HK-2 (cell line): ENCODE results near the gene SYNE1.
A peak's percentile ranks its signal among the peaks of the same experiment; 100 is the strongest.
"Not testable (repeated sequence)": the region's sequence is repeated elsewhere in the genome, so short reads cannot be mapped to it uniquely, and the experiment has no call there.

Source experiments
- DNase-seq: peaks from one replicate; pipeline ENCODE4 v3.0.0-alpha.2; 2018; ENCODE audit not compliant: unreplicated experiment

SYNE1 gene

GRCh38 chr6:152423216-152424103 lies 213.7 kb downstream of the SYNE1 start:
- no peak for DNase-seq

GRCh38 chr6:152421496-152421895 lies 215.7 kb downstream of the SYNE1 start:
- DNase-seq, result not testable (repeated sequence)

- DNase-seq, result no peak
These were observed 216.5 kb downstream of the SYNE1 start for GRCh38 chr6:152420696-152421095.

- DNase-seq, result no peak
These were observed 218.6 kb downstream of the SYNE1 start for GRCh38 chr6:152418551-152418950.

GRCh38 chr6:152416652-152417051 lies 220.5 kb downstream of the SYNE1 start:
- DNase-seq, result no peak

GRCh38 chr6:152404936-152405595 lies 232.1 kb downstream of the SYNE1 start:
- peak; percentile 69 for DNase-seq

- DNase-seq, result no peak
These were observed 232.9 kb downstream of the SYNE1 start for GRCh38 chr6:152404086-152404857.

- no peak for DNase-seq
These were observed 234.4 kb downstream of the SYNE1 start for GRCh38 chr6:152402791-152403190.

GRCh38 chr6:152401978-152402377 lies 235.2 kb downstream of the SYNE1 start:
- DNase-seq, result peak; percentile 64

GRCh38 chr6:152399399-152399798 lies 237.8 kb downstream of the SYNE1 start:
- no peak for DNase-seq

- DNase-seq, result no peak
These were observed 238.2 kb downstream of the SYNE1 start for GRCh38 chr6:152398993-152399392.

- no peak for DNase-seq
These were observed 238.8 kb downstream of the SYNE1 start for GRCh38 chr6:152398316-152398715.

GRCh38 chr6:152394303-152394702 lies 242.9 kb downstream of the SYNE1 start:
- no peak for DNase-seq

GRCh38 chr6:152391179-152391880 lies 245.8 kb downstream of the SYNE1 start:
- DNase-seq, result no peak

- no peak for DNase-seq
These were observed 250.1 kb downstream of the SYNE1 start for GRCh38 chr6:152387091-152387490.

- no peak for DNase-seq
These were observed 251.0 kb downstream of the SYNE1 start for GRCh38 chr6:152386131-152386530.

- peak; percentile 79 for DNase-seq
These were observed 255.9 kb downstream of the SYNE1 start for GRCh38 chr6:152380993-152381898.

GRCh38 chr6:152380351-152380767 lies 256.8 kb downstream of the SYNE1 start:
- DNase-seq, result peak; percentile 14

- DNase-seq, result no peak
These were observed 257.7 kb downstream of the SYNE1 start for GRCh38 chr6:152379423-152379822.

GRCh38 chr6:152378169-152378568 lies 259.0 kb downstream of the SYNE1 start:
- DNase-seq, result no peak

- no peak for DNase-seq
These were observed 262.0 kb downstream of the SYNE1 start for GRCh38 chr6:152375197-152375596.
